ENCODE data around the gene IRS2.

The IRS2 gene

DNA sequence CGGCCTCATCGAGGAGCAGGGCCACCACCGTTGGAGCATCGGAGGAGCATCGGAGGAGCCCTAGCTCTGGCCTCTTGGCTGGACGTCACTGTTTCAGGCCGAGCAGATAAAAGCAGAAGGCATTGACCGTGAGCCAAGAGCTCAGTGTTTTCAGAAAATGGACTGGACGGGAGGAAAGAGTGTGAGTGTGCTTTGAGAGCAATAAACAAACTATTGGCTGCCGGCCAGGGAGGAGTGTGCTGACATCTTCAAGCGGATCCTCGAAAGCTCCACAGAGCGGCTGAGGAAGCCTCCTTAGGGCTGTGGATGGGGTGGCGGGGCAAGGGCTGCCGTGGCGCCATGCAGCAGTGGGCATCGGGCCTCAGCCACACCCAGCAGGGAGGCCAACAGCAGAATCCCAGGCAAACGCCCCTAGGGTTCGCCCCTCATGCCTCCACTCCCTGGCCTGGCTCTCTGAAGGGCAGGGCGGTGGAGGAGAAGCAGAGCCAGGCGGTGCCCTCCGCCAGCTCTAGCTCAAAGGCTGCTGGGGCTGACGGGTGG lies 41.8 kb downstream of the IRS2 start:
- no peaks in the 10 kb centered on the region for H4K20me1 ChIP-seq (ENCODE audit: insufficient read depth)
- H2AFZ ChIP-seq (ENCODE audit: low read depth) = no peak overlapping the region
- H3K36me3 ChIP-seq (ENCODE audit: insufficient read depth) = no peaks in the 10 kb centered on the region
- no peak overlapping the region for H3K4me2 ChIP-seq
- H3K4me1 ChIP-seq (ENCODE audit: low read depth, poor library complexity, severe bottlenecking) = no peaks in the 10 kb centered on the region
- H3K27ac ChIP-seq = no peak overlapping the region
- H3K9ac ChIP-seq = no peak overlapping the region
- no peaks in the 10 kb centered on the region for H3K79me2 ChIP-seq (ENCODE audit: insufficient read depth, low read depth)
- H3K4me3 ChIP-seq (IDR thresholded peaks at IDR 0.05; ENCODE audit: insufficient read depth, low read depth, low read length) = no peak overlapping the region
- TF ChIP-seq, protein P1, sequence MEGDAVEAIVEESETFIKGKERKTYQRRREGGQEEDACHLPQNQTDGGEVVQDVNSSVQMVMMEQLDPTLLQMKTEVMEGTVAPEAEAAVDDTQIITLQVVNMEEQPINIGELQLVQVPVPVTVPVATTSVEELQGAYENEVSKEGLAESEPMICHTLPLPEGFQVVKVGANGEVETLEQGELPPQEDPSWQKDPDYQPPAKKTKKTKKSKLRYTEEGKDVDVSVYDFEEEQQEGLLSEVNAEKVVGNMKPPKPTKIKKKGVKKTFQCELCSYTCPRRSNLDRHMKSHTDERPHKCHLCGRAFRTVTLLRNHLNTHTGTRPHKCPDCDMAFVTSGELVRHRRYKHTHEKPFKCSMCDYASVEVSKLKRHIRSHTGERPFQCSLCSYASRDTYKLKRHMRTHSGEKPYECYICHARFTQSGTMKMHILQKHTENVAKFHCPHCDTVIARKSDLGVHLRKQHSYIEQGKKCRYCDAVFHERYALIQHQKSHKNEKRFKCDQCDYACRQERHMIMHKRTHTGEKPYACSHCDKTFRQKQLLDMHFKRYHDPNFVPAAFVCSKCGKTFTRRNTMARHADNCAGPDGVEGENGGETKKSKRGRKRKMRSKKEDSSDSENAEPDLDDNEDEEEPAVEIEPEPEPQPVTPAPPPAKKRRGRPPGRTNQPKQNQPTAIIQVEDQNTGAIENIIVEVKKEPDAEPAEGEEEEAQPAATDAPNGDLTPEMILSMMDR (conservative IDR thresholded peaks at IDR 0.05; ENCODE audit: low read depth, low read length) = no peak
- H3K27me3 ChIP-seq (ENCODE audit: insufficient read depth, low read depth) = no peaks in the 10 kb centered on the region

DNA sequence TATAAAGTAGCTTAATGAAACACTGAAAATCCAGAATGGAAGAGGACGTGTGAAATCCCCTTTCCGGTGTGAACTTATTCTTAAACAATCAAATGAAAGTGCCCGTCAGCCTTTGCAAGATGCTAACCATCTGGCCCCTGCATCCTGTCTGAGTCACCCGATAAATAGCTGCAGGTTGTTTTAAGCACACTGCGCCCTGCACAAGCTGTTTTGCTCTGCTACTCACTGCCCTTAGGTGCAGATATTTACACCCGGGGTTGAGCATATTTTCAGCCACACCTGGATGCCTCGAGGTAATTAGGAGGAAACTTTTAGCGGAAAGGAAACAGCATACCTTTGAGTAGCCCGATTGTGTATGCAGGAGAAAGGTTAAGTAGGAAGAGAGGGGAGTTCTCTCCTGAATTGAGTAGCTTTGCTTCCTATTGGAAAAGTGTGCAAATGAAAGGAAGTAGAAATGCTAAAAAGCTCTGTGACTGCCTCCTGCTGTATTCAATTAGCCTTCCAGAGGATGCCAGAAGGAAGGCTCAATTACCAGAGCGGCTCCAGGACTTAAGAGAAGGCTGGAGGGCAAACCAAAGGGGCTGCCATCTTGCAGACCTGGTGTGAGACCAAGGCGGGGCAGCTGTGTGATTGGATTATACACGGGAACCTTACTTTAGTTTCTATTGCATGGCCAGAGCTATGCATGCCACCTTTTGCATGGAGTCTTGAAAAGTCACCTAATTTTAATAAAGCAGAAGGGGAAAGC lies 42.5 kb downstream of the IRS2 start:
- TF ChIP-seq, protein P1 (conservative IDR thresholded peaks at IDR 0.05; ENCODE audit: low read depth, low read length) = no peak
- no peak overlapping the region for H3K4me3 ChIP-seq (IDR thresholded peaks at IDR 0.05; ENCODE audit: insufficient read depth, low read depth, low read length)
- H3K9ac ChIP-seq = no peak overlapping the region
- no peaks in the 10 kb centered on the region for H3K27me3 ChIP-seq (ENCODE audit: insufficient read depth, low read depth)
- H3K79me2 ChIP-seq (ENCODE audit: insufficient read depth, low read depth) = no peaks in the 10 kb centered on the region
- no peaks in the 10 kb centered on the region for H4K20me1 ChIP-seq (ENCODE audit: insufficient read depth)
- no peaks in the 10 kb centered on the region for H3K36me3 ChIP-seq (ENCODE audit: insufficient read depth)
- H3K4me2 ChIP-seq = no peak overlapping the region
- H2AFZ ChIP-seq (ENCODE audit: low read depth) = no peak overlapping the region
- H3K4me1 ChIP-seq (ENCODE audit: low read depth, poor library complexity, severe bottlenecking) = no peaks in the 10 kb centered on the region
- no peak overlapping the region for H3K27ac ChIP-seq

DNA sequence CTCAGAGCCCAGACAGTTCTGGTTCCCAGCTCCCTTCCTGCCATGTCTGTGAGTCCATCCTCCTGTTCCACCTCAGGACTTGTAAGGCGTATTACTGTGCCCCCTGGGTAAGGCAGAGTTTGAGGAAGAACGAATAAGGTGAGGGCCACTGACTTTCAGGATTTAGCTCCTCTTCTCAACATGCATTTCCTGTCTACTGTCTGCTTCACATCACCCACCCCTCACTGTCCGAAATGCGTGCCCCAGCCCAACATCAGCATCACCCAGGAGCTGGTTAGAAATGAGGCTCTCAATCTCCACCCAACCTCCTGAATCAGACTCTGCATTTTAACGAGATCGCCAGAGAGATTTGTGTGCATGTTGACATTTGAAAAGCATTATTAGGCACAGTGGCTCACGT lies 44.4 kb downstream of the IRS2 start:
- Histone ChIP-seq H2AFZ (ENCODE audit: low read depth) (no peak overlapping the region), H3K4me1 (ENCODE audit: low read depth, poor library complexity, severe bottlenecking) (no peaks in the 10 kb centered on the region), H3K4me3 (IDR thresholded peaks at IDR 0.05; ENCODE audit: insufficient read depth, low read depth, low read length) (no peak overlapping the region), H3K27ac (no peak overlapping the region), H3K36me3 (ENCODE audit: insufficient read depth) (no peaks in the 10 kb centered on the region), H4K20me1 (ENCODE audit: insufficient read depth) (no peaks in the 10 kb centered on the region), H3K27me3 (ENCODE audit: insufficient read depth, low read depth) (no peaks in the 10 kb centered on the region), H3K9ac (no peak overlapping the region), H3K4me2 (no peak overlapping the region), H3K79me2 (ENCODE audit: insufficient read depth, low read depth) (no peaks in the 10 kb centered on the region)
- TF ChIP-seq, protein P1 (conservative IDR thresholded peaks at IDR 0.05; ENCODE audit: low read depth, low read length) = no peak

DNA sequence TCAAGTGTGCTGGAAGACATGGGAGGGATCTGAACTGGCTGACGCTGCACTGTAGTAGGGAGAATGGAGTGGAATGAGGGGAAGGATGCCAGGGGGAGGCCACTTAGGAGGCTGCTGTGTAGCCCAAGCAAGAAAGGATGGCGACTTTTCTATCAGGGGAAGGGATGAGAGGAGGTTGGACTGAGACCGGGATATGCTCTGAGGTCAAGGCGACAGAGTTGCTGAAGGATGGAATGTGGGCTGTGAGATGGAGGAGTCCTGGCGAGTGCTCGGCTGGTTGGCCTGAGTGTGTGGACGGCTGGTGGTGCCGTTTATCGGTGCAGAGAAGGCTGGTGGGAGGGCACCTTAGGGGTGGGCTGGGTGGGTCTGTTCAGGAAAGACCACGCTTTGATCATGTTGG lies 45.7 kb downstream of the IRS2 start:
- no peak overlapping the region for H2AFZ ChIP-seq (ENCODE audit: low read depth)
- no peaks in the 10 kb centered on the region for H3K4me1 ChIP-seq (ENCODE audit: low read depth, poor library complexity, severe bottlenecking)
- H3K27me3 ChIP-seq (ENCODE audit: insufficient read depth, low read depth) = no peaks in the 10 kb centered on the region
- no peak overlapping the region for H3K27ac ChIP-seq
- TF ChIP-seq, protein P1 (conservative IDR thresholded peaks at IDR 0.05; ENCODE audit: low read depth, low read length) = no peak
- no peaks in the 10 kb centered on the region for H4K20me1 ChIP-seq (ENCODE audit: insufficient read depth)
- no peaks in the 10 kb centered on the region for H3K36me3 ChIP-seq (ENCODE audit: insufficient read depth)
- H3K9ac ChIP-seq = no peak overlapping the region
- no peaks in the 10 kb centered on the region for H3K79me2 ChIP-seq (ENCODE audit: insufficient read depth, low read depth)
- H3K4me2 ChIP-seq = no peak overlapping the region
- H3K4me3 ChIP-seq (IDR thresholded peaks at IDR 0.05; ENCODE audit: insufficient read depth, low read depth, low read length) = no peak overlapping the region

Data from KMS-11 (cell line).